K562 (cell line): ENCODE results near the gene GJC2. TPM values are rescaled to one million over a fixed set of nuclear protein-coding genes. Genes with fewer than 3 reads are reported as not detected.

ENCODE experiments used
- ATAC-seq: fragments of 200-7000 bp; cut with Tn5 transposase; 3 replicates; pipeline ENCODE4 v1.9.1; 2020; ENCODE audit warnings: moderate library complexity
- BruUV-seq: library from RNA; stranded (reverse); fragments of 400-500 nt; replicated peaks from 2 replicates; lab custom pipeline; 2021; lab: Mats Ljungman, UMichigan
- CTCF ChIA-PET: fragments of 300-600 bp; formaldehyde crosslinking; extraction: SDS; loops from one replicate; lab custom pipeline; 2021; ENCODE audit warnings: low intra/inter-chr PET ratio; lab: Yijun Ruan, JAX
- POLR2A ChIA-PET: fragments of 300-600, 350-650 bp; sonication (Branson Sonifier 250); formaldehyde crosslinking; extraction: SDS; loops from one replicate; lab custom pipeline; 2021; ENCODE audit warnings: antibody characterized with exemption, inconsistent platforms; lab: Yijun Ruan, JAX
- DNase-seq, 4 experiments: peaks; one replicate each; pipeline versions ENCODE4 v3.0.0 to v3.0.0-alpha.2; 2011 to 2018; ENCODE audit warnings: low spot score in 3 of 4, mixed read lengths in 3 of 4; ENCODE audit errors: extremely low read depth in 1 of 4
- FAIRE-seq: peaks from 2 replicates; lab custom pipeline; 2011; peaks lifted over from hg19 to GRCh38; lab: Jason Lieb, UNC
- H2AFZ ChIP-seq: 2 replicates; pipeline ENCODE4 v1.6.0; 2011; ENCODE audit warnings: low read depth, low read length, control low read depth, inconsistent platforms
- H3K27ac ChIP-seq: fragments of 200-600 bp; 3 replicates; pipeline ENCODE4 v1.8.0; 2011; ENCODE audit warnings: low read depth, mild to moderate bottlenecking, control low read depth, inconsistent platforms, low read length, moderate library complexity, mixed read lengths; ENCODE audit errors: extremely low read depth
- H3K27me3 ChIP-seq, 2 experiments: fragments of 300-600 bp in 1 of 2; 2 replicates in 1 of 2; 3 replicates in 1 of 2; pipeline versions ENCODE4 v1.6.0 to v1.8.0; 2011; ENCODE audit warnings: inconsistent platforms in 2 of 2, low read length in 2 of 2, mild to moderate bottlenecking in 1 of 2, mixed read lengths in 1 of 2, moderate library complexity in 1 of 2; ENCODE audit not compliant: control insufficient read depth in 2 of 2, insufficient read depth in 2 of 2
- H3K36me3 ChIP-seq: fragments of 300-600 bp; 3 replicates; pipeline ENCODE4 v1.8.0; 2011; ENCODE audit warnings: mild to moderate bottlenecking, low read length, inconsistent platforms; ENCODE audit not compliant: control insufficient read depth, insufficient read depth
- H3K4me1 ChIP-seq, 2 experiments: fragments of 200-600 bp in 1 of 2; replicated peaks in 1 of 2; 2 replicates in 1 of 2; 3 replicates in 1 of 2; pipeline versions ENCODE4 v1.5.1 to v1.8.0; 2011; ENCODE audit warnings: inconsistent platforms in 2 of 2, low read length in 2 of 2, mild to moderate bottlenecking in 1 of 2, mixed read lengths in 1 of 2, moderate library complexity in 1 of 2; ENCODE audit not compliant: control insufficient read depth in 2 of 2, insufficient read depth in 2 of 2
- H3K4me2 ChIP-seq: 2 replicates; pipeline ENCODE4 v1.6.1; 2011; ENCODE audit warnings: low read length, control low read depth, inconsistent platforms, mixed read lengths; ENCODE audit not compliant: insufficient read depth
- H3K4me3 ChIP-seq: fragments of 200-600 bp; sonication (generic), shearing (Covaris generic); 2 replicates; pipeline ENCODE4 v1.5.1; 2016; ENCODE audit warnings: control low read depth, inconsistent platforms
- H3K79me2 ChIP-seq: fragments of 200-600 bp; 3 replicates; pipeline ENCODE4 v1.8.0; 2011; ENCODE audit warnings: low read length, inconsistent platforms; ENCODE audit not compliant: control insufficient read depth, insufficient read depth
- H3K9ac ChIP-seq, 2 experiments: 2 replicates each; pipeline versions ENCODE4 v1.6.0 to v1.6.1; 2011; ENCODE audit warnings: low read depth in 2 of 2, low read length in 2 of 2, control low read depth in 1 of 2, inconsistent platforms in 1 of 2, mild to moderate bottlenecking in 1 of 2, mixed read lengths in 1 of 2; ENCODE audit not compliant: insufficient read depth in 1 of 2
- H3K9me1 ChIP-seq: one replicate; pipeline ENCODE4 v1.6.0; 2011; ENCODE audit warnings: inconsistent platforms, mild to moderate bottlenecking, low read length, moderate library complexity; ENCODE audit not compliant: control insufficient read depth, insufficient read depth
- H3K9me3 ChIP-seq: replicated peaks from 2 replicates; pipeline ENCODE4 v1.5.1; 2011; ENCODE audit warnings: low read depth, low read length, inconsistent platforms; ENCODE audit not compliant: control insufficient read depth, insufficient read depth
- H4K20me1 ChIP-seq: replicated peaks from 2 replicates; pipeline ENCODE4 v1.6.1; 2011; ENCODE audit warnings: low read length, inconsistent platforms, mixed read lengths; ENCODE audit not compliant: control insufficient read depth, insufficient read depth
- BACH1 ChIP-seq: fragments of 200-800 bp; sonication (Bioruptor generic); IDR thresholded peaks from 2 replicates; pipeline ENCODE4 v1.6.1; 2016; ENCODE audit warnings: missing genetic modification characterization, missing compliant biosample characterization
- BCL6 ChIP-seq: fragments of 250-450 bp; sonication (Bioruptor Pico); IDR thresholded peaks from 2 replicates; pipeline ENCODE4 v1.4.0; 2020
- GTF3C2 ChIP-seq: IDR thresholded peaks from 3 replicates; pipeline ENCODE4 v1.6.1; 2011; ENCODE audit warnings: borderline replicate concordance, mild to moderate bottlenecking, moderate library complexity; ENCODE audit not compliant: insufficient read length; ENCODE audit errors: extremely low read depth
- MAX ChIP-seq: sonication (generic); formaldehyde crosslinking; IDR thresholded peaks from 2 replicates; pipeline ENCODE4 v1.9.0; 2022; ENCODE audit warnings: mild to moderate bottlenecking, missing genetic modification reagents
- RFX5 ChIP-seq: IDR thresholded peaks from 2 replicates; pipeline ENCODE4 v1.6.1; 2011; ENCODE audit warnings: low read depth, mild to moderate bottlenecking, improper control_type of control experiment, low read length
- RNF2 ChIP-seq: sonication (generic); IDR thresholded peaks from 2 replicates; pipeline ENCODE4 v1.6.1; 2016
- SETDB1 ChIP-seq: IDR thresholded peaks from one replicate; pipeline ENCODE4 v1.6.1; 2012; ENCODE audit warnings: low read length, control low read depth, inconsistent platforms
- TAF15 ChIP-seq: fragments of 200-400 bp; formaldehyde crosslinking; IDR thresholded peaks from 2 replicates; pipeline ENCODE4 v1.6.1; 2017; ENCODE audit warnings: mild to moderate bottlenecking, low read depth, low read length, moderate library complexity
- TCF7 ChIP-seq: sonication (generic); IDR thresholded peaks from 2 replicates; pipeline ENCODE4 v1.6.1; 2016; ENCODE audit warnings: antibody characterized with exemption, borderline replicate concordance
- TEAD1 ChIP-seq, 2 experiments: fragments of 450-650 bp in 1 of 2; sonication (generic) in 1 of 2; formaldehyde crosslinking; IDR thresholded peaks; 2 replicates each; pipeline versions ENCODE4 v1.4.0 to v1.8.0; 2020 to 2022; ENCODE audit warnings: mild to moderate bottlenecking in 2 of 2, missing genetic modification reagents in 1 of 2
- YY1 ChIP-seq, 3 experiments: IDR thresholded peaks; 2 replicates each; pipeline ENCODE4 v1.6.1; 2011; ENCODE audit warnings: low read length in 2 of 3, mild to moderate bottlenecking in 2 of 3, moderate library complexity in 2 of 3, borderline replicate concordance in 1 of 3, control low read depth in 1 of 3, low read depth in 1 of 3; ENCODE audit not compliant: insufficient read depth in 3 of 3, insufficient replicate concordance in 2 of 3, control insufficient read depth in 1 of 3, insufficient read length in 1 of 3; ENCODE audit errors: extremely low read depth in 1 of 3
- ZNF609 ChIP-seq: sonication (generic); formaldehyde crosslinking; IDR thresholded peaks from 2 replicates; pipeline ENCODE4 v1.8.1; 2023; ENCODE audit warnings: missing genetic modification reagents, mild to moderate bottlenecking, borderline replicate concordance
- WGBS: fragments of 100-300 bp; shearing (Covaris generic); methylation state at CpG from one replicate; pipeline ENCODE4 v1.1.6; 2016; ENCODE audit warnings: low coverage, mixed read lengths; ENCODE audit not compliant: insufficient coverage; ENCODE audit errors: missing lambda C conversion rate; 5-methylcytosine and 5-hydroxymethylcytosine counted together
- in situ Hi-C: fragments of 300-500 bp; cut with MboI; formaldehyde crosslinking; loops from 4 replicates; pipeline ENCODE4 v1.15.0; 2018; ENCODE audit warnings: inconsistent platforms, mixed read lengths
- intact Hi-C: fragments of 100-400 bp; cut with micrococcal nuclease; formaldehyde crosslinking; loops from 2 replicates; pipeline ENCODE4 v1.14.2; 2022
- polyA plus RNA-seq, 8 experiments: library from polyadenylated mRNA; depleted of rRNA in 4 of 8; stranded (reverse) in 5 of 8; unstranded in 3 of 8; fragments of >200 nt; fragmentation: Nextera tagmentation in 2 of 8; fragmentation: Illumina TruSeq in 1 of 8; extraction: Ambion mirVana in 2 of 8; extraction: Trizol in 1 of 8; gene quantifications; 2 replicates each; pipeline versions ENCODE4 v1.2.1 to v1.2.3, GENCODE V29; 2011 to 2014; ENCODE audit warnings: inconsistent platforms in 1 of 8, missing spikeins in 1 of 8
- total RNA-seq, 7 experiments: library from RNA; depleted of rRNA in 6 of 7; stranded (reverse); fragments of >200 nt in 6 of 7; fragmentation: Illumina TruSeq in 2 of 7; extraction: Trizol in 2 of 7; gene quantifications; 2 replicates each; pipeline versions ENCODE4 v1.2.1 to v1.2.3, GENCODE V29; 2011 to 2021; ENCODE audit warnings: low replicate concordance in 1 of 7

Gene GJC2
- total and polyA plus RNA-seq, 9 of the 15 experiments (the other 6 are each of a cell fraction or from before 2014, with no cell fraction given) = 0.03 to 0.62 (median 0.11) TPM; not detected in 2

- no peak for TF ChIP-seq GTF3C2
These were observed 26.2 kb upstream of the GJC2 start (continued) for GRCh38 chr1:228123505-228123904.

- DNase-seq = no peak
- Histone ChIP-seq H3K4me2 (no peak overlapping the region), H3K9me3 (no peaks in the 10 kb centered on the region), H3K4me3 (no peak overlapping the region), H2AFZ (peak overlapping the region; percentile 34), H4K20me1 (no peaks in the 10 kb centered on the region), H3K9me1 (no peaks in the 10 kb centered on the region), H3K79me2 (no peaks in the 10 kb centered on the region), H3K9ac (no peak overlapping the region), H3K36me3 (no peaks in the 10 kb centered on the region), H3K27ac (no peak overlapping the region), H3K4me1 (peaks cover 0 to 3% of the 10 kb centered on the region in 2 experiments; a peak in 2 of 5 replicates), H3K27me3 (no peaks in the 10 kb centered on the region)
- no TSS peak for BruUV-seq
- ChIA-PET POLR2A (interaction anchor here (1.0 to 1.1 kb wide), 2 partner anchors 12 to 14 kb away, joined by 3 read pairs; no protein-coding TSS in a partner anchor), CTCF (no interaction called here)
- no peak for FAIRE-seq
- in situ Hi-C loops = no loop called here
- intact Hi-C loops = no loop called here
- ATAC-seq = no peak
- 18% methylated on average over 5 of the region's 5 CpGs for WGBS
- TF ChIP-seq RFX5 (no peak), BACH1 (peak; percentile 75), TAF15 (no peak), MAX (CRISPR knock-in tag) (no peak), TCF7 (no peak), ZNF609 (CRISPR knock-in tag) (no peak), YY1 (IDR thresholded peaks at IDR 0.05; ENCODE audit: borderline replicate concordance in 1 of 3, control insufficient read depth in 1 of 3, extremely low read depth in 1 of 3, insufficient read depth in 3 of 3, insufficient read length in 1 of 3, insufficient replicate concordance in 2 of 3, low read depth in 1 of 3, low read length in 2 of 3) (peak in 1 of 3 experiments; percentile 35), BCL6 (CRISPR knock-in tag) (no peak), TEAD1 (CRISPR knock-in tag; IDR thresholded peaks at IDR 0.05) (peak in 1 of 2 experiments; percentile 45; a peak in 1 of 4 replicates), SETDB1 (no peak), RNF2 (no peak)
These were observed 24.5 kb upstream of the GJC2 start for GRCh38 chr1:228125185-228125584.
